AG20443 (cell line): ENCODE data around the gene PIGQ.
A peak's percentile ranks its signal among the peaks of the same experiment; 100 is the strongest.

ENCODE experiments used
- DNase-seq: peaks from one replicate; pipeline ENCODE4 v3.0.0; 2012; ENCODE audit warnings: low spot score, mixed read lengths

PIGQ gene

DNA sequence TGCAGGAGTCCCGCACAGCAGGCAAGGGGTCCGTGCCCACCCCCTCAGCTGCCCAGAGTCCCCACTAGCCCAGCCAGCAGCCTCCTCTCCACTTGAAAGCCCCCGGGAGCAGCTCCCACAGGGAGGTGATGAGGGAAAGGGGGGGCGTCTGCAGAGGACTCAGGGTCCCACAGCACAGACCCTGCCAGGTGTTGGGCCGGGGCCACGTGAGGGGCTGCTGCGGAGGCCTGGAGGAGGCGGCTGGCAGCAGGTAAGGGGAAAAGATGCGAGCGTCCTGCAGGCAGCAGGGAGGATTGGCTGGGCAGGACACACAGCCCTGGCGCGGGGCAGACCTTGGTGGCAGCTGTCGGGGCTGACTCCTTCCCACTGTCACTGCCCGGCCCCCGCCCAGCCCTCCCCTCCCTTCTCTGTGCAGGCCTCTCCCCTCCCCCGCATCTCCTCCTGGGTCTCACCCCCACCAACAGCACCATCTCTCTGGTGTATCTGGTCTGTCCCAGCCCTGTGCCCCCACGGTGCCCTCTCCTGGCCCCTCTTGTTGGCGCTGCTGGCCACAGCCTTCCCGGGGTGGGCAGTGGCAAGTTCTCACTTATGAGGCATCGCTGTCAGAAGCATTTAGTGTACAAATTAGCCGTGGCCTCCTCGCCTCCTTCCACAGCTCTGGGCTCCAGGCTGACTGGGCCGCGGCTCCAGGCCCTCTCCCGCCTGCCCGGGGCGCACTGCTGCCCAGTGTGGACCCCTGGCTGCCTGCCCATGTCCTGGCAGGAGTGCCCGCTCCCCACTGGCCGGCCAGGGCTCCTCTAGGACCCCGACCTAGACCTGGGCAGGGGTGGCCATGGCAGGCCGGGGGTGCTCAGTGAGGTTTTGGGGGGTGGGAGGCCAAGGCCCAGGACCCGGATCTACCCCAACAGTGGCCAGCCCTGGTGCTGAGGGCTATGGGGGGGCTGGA lies 14.0 kb upstream of the PIGQ start:
- no peak for DNase-seq

DNA sequence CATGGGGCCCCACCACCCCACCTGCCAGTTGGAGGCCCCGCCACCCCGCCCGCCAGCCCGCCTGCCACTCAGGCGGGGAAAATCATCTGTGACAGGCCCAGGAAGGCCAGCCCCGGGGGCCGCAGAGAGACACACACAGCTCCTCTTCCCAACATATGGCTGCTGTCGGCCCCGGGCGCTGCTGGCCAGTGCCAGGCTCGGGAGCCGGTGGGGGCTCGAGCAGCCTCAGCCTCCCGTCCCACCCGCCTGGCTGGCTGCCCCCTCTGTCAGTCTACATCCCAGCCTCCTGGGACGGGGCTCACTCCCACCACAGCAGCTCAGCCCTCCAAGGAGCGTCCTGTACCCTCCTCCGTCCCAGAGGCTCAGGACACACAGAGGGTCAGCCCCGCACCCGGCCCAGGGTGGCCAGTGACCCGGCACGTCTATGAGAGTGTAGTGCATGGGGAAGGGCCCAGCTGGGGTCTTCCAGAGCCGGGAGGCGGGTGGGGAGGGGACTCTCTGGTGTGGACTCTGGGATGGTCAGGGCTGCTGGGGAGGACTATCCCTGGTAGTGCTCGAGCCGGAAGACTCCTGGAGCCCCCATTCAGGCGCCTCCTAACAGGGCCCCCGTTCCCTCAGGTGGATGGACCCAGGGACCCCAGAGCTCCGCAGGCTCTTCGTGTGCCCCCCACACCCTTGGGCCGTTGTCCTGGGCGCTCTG lies 13.1 kb upstream of the PIGQ start:
- DNase-seq: no peak

DNA sequence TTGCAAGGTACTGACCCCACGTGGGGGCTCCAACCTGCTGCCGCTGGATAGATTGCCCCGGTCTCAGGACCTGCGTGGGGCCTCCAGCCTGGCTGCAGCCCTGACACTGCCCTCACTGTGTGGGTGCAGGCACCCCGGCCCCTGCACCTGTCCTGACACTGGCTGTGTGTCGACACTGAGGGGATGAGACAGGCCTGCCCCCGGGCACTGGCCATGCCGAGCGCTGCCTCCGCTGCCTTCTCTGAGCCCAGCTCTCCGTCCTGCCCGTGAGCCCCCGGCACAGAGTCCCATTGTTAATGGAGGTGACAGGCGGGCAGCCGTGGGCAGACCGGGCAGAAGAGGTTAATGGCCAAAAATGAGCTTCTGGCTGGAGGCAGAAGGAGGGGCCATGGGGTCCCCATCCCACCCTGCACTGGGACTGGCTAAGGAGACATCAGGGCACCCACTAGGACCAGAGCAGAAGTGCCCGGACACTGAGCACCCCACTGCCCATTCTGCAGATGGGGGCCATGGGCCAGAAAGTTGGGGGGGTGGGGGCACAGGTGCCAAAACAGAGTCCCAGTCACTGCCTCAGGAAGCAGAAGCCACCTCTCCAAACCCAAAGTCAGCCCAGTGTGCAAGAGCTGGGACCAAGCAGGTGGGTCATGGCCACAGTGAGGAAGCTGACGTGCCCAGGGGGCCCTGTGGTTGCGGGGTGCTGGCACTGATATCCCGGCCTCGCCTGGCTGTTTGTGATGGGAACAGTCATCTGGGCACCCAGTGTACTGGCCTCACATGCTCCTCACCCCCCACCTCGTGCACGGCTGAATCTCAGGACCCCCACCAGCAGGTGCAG lies 12.1 kb upstream of the PIGQ start:
- DNase-seq: no peak

DNA sequence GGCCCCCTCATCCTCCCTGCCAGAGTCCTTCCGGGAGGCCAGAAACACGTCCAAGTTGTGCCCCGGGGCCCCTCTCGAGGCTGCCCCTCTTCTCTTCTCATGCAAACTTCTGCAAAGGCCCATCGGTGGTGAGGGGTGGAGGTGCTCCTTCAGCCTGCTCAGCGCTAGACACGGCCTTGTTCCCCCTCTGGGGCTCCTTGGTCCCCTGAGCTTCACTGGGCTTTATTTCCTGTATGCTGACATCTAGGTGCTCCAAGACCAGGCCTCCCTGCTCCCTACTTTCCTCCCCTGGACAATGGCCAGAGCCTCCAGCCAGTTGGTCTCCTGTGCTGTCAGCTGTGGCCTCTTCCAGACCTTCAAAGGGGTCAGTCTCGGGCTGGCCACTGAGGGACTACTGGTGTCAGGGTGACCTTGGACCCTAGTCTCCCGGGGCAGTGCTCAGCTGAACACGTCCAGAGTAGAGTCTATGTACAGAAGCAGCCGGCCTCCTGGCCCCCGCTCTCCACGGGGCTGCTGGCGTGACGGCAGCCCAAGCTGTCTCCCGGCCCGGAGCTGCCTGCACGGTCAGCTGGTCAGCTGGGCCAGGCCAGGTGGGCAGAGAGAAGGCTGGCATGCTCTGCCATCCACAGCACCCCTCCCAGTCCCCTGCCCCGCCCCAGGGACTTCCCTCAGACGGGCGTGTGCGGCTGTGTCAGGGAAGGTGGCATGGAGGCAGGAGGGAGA lies 11.3 kb upstream of the PIGQ start:
- no peak for DNase-seq

DNA sequence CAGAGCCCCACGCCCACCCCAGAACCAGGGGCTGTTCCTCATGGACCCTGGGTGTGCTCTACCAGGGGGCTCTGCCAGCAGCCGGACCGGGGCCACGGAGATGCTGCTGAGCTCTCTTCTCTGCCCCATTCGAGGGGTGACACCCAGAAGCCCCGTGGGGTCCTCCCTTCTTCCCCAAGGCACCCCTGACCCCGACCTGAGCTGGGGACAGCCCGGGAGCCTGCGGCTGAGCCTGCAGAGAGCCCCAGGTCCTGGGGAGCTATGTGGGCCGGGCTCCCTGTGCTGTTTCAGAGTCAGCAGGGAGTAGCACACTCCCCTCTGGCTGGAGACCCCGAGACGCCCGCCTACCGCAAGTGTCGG lies 10.8 kb upstream of the PIGQ start:
- DNase-seq: no peak

- DNase-seq: no peak
Observed at GRCh38 chr16:559411-560203, 10.2 kb upstream of the PIGQ start.

DNA sequence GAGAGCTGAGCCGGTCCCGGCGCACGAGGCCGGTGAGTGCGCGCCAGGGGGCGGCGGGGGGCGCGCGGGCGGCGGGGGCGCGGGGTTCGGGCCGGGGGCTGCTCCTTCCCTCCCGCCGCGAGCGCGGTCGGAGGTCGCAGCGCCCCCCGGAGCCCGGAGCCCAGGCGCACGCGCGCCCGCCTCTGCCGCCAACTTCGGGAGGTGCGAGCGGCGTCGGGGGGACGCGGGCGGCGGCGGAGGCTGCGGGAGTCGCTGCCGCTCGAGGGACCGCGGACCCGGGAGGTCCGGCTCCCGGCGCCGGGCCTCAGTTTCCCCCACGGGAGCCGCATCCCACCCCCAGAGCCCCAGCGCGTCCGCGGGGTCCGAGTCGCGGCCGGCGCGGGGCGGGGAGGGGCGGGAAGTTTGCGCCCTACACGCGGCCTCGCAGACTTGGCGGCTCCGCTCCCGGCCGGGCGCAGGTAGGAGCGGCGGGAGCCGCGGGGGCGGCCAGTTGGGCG lies 9.5 kb upstream of the PIGQ start, which contains the start of gene PRR35:
PRR35 (plus strand) TSS at position 191 of the 497 bp plus-strand sequence. CDS start 2,901 bp downstream, outside the sequence.
- no peak for DNase-seq

GRCh38 chr16:560701-561412 lies 8.9 kb upstream of the PIGQ start:
- no peak for DNase-seq

DNA sequence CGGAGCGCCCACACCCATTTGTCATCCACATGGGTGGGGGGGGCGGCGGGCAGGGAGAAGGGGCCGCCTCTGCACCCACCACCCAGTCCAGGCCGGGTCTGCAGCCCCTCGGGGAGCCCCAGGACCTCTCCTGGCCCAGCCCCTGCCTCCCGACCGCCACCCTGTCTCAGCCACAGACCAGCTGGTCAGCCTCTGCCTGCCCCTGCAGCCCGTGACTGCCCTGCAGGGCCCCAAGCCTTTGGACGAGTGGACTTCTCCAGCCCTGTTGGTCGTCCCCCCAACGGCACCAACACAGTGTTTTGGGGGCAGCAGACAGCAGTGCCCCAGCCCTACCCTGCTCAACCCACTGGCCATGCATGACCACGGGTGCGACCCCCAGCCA lies 8.4 kb upstream of the PIGQ start:
- no peak for DNase-seq

GRCh38 chr16:561957-562938 lies 7.5 kb upstream of the PIGQ start:
- no peak for DNase-seq

DNA sequence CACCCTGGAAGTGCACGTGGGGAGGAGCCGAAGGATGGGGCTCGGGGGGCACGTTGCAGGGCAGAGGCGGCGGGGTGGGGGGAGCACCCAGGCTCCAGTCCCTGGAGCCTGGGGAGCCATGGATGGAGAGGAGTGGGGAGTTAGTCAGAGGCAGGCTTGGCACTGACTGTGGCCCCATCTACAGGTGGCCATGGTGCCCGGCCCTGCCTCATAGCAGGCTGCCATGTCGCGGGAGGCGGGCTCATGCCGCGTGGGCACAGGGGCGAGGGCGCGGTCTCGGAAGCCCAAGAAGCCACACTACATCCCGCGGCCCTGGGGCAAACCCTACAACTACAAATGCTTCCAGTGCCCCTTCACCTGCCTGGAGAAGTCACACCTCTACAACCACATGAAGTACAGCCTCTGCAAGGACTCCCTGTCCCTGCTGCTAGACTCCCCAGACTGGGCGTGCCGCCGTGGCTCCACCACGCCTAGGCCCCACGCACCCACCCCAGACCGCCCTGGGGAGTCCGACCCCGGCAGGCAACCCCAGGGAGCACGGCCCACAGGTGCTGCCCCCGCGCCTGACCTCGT lies 6.6 kb upstream of the PIGQ start:
- no peak for DNase-seq

GRCh38 chr16:564690-565418 lies 4.9 kb upstream of the PIGQ start:
- no peak for DNase-seq

GRCh38 chr16:565419-566330 lies 4.1 kb upstream of the PIGQ start:
- DNase-seq: no peak

- peak; percentile 73 for DNase-seq
Observed at GRCh38 chr16:566475-567372, 3.0 kb upstream of the PIGQ start, which contains the start of gene NHLRC4. Gene NHLRC4, plus strand, starts transcription at chr16:567005. Its CDS starts 1,043 bp downstream, at chr16:568048.
